T-helper 22 cell (primary cell): Measurements from ENCODE around the gene MSANTD7.
"Not testable (repeated sequence)": the region's sequence is repeated elsewhere in the genome, so short reads cannot be mapped to it uniquely, and the experiment has no call there.

Experiments used
- DNase-seq: peaks from one replicate; pipeline ENCODE4 v3.0.0-alpha.2; 2020; ENCODE audit warnings: low read depth

MSANTD7 gene

DNA sequence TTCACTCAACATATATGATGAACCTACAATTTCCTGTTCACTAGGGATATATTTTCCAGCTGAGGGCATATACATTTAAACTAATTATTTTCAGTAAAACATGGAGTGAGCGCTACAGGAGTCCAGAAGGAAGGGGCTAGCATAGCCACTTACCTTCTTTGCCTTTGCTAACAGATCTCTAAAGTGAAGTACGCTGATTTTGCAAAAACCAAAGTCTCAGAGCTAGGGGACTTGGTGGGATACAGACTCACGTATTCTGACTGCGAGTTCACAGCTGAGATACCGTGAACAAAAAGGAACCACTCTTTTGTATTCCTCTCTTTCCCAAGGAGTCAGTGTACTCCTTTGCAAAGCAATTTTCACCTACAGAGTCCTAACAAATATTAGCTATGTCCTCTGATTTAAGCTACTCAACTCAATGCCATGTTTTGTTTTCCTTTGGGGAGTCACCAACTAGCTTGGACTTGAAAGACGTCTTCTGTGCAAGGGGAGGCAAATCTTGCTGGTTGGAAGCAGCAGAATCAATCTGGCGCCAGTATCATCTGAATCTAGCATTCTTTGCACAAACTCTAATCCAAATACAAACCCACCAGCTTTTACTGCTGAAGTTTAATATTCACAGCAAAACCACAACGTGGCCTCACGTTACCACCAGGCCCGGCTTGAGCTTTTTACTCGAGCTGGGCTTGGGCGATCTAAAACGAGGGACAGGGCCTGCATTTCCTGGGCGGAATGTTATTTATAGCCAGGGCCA is 926 bp upstream of the MSANTD7 start:
- no peak for DNase-seq

- peak; percentile 15 for DNase-seq
Observed at GRCh38 chr10:14838582-14839304, 637 bp downstream of the MSANTD7 start.

DNA sequence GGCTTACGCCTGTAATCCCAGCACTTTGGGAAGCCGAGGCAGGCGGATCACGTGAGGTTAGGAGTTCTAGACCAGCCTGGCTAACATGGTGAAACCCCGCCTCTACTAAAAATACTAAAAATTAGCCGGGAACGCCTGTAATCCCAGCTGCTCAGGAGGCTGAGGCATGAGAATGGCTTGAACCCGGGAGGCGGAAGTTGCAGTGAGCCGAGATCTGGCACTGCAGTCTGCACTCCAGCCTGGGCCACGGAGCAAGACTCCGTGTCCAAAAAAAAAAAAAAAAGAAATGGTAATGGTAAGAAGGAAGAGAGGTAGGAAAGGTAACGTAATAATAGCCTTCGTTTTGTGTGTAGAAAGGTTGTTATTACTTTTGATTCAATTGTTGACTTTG is 1.2 kb downstream of the MSANTD7 start:
- no peak for DNase-seq

GRCh38 chr10:14840178-14840577 is 2.1 kb downstream of the MSANTD7 start:
- DNase-seq, result no peak

DNA sequence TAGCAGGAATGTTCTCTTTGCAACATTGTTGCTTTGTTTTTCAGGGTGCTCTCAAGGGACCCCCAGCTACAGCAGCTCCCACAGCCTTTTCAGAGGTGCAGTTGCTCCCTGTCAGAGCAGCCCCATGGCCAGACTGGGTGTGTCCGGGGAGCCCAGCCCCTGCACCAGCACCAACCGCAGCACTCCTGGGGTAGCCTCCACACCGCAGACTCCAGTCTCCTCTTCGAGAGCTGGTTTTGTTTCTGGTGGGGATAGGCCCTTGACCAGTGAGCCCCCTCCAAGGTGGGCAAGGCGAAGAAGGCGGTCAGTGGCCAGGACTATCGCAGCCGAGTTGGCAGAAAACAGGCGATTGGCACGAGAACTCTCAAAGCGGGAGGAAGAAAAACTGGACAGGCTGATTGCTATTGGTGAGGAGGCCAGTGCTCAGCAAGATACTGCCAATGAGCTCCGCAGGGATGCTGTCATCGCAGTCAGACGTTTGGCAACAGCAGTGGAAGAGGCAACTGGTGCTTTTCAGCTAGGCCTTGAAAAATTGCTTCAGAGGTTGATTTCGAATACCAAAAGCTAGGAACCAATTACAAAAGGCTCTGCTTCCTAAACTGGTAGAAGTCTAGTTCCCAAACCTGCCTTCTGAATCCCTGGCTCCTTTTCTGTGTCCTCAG is 5.4 kb downstream of the MSANTD7 start:
- DNase-seq, result no peak

DNA sequence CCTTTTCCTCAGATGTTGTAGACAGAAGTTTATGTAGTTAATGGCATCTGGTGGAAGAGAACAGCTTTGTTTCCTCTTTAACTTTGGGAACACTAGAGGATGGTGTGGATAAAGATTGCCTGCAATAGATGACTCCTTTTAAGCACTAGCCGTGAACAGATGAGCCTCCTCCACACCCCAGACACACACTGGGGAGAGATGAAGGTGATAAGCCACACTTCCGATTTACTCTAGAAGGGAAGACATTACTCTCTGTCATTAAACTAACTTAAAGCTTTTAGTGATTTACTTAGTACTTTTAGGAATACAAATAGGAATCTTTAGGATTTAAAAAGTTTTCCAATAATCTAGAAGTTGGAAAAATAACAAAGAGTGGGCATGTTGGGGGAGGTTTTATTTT is 6.8 kb downstream of the MSANTD7 start:
- DNase-seq, result no peak

DNA sequence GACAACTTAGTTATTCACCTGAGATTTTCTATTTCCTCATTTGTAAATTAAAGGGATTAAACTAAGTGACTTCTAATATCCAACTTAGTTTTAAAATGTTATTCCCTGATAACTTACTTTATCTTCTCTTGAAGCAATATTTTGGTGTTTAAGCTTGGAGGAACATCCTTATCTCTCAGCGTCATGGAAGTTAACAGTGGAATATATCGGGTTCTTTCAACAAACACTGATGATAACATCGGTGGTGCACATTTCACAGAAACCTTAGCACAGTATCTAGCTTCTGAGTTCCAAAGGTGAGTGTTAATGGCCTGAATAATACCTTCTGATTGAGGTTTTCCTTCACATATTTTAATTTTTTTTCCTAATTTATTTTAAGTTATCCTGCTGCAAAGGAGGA is 14.1 kb downstream of the MSANTD7 start:
- DNase-seq, result no peak

GRCh38 chr10:14855453-14855852 is 17.3 kb downstream of the MSANTD7 start:
- DNase-seq, result no peak

DNA sequence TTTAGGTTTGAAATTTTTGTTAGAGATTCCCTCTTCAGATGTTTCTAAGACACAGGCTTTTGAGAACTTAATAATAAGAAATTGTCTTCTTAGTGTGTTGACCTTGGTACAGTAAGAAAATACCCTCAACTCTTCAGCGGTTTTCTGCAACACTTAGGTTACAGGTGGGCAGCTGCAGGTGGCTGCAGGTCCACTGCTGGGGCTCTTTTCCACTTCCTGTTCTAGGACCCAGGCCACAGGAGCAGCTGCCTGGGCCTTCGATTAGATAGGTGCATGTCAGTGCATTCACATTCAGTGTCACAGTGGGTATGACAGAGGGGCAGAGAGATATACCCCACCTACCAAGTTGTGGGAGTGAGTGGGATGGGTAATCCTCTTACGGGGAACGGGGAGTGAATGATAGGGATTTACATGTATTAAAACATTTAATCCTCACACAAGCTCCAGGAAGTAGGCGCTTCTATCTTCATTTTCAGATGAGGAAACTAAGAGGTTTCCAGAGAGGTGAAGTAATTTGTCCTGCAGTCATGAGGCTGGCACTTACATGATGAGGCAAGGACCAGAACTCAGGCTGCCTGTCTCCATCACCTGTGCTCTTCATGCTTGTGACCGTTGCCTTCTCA is 20.3 kb downstream of the MSANTD7 start:
- no peak for DNase-seq

DNA sequence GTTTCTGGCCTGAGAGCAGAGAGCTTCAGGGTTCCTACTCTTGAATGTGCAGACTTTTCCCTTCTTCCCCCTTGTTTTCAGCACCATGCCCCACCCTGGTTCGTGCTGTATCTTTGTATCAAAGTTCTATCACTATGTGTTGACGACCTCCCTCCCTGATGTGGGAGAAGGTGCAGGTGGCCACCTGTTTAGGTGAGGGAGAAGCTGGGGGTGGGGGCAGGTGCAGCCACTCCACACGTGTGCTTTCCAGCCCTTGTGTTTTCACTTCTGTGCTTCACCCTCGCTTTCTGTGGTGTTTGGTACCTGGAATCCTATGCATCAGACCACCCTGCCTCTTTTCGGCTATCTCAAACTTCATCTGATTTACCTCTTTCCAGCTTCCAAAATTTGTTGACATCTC is 20.9 kb downstream of the MSANTD7 start:
- DNase-seq, result no peak

GRCh38 chr10:14859775-14860174 is 21.7 kb downstream of the MSANTD7 start:
- DNase-seq, result no peak

GRCh38 chr10:14860791-14861190 is 22.7 kb downstream of the MSANTD7 start:
- DNase-seq, result no peak

GRCh38 chr10:14864466-14864865 is 26.4 kb downstream of the MSANTD7 start:
- DNase-seq, result not testable (repeated sequence)

DNA sequence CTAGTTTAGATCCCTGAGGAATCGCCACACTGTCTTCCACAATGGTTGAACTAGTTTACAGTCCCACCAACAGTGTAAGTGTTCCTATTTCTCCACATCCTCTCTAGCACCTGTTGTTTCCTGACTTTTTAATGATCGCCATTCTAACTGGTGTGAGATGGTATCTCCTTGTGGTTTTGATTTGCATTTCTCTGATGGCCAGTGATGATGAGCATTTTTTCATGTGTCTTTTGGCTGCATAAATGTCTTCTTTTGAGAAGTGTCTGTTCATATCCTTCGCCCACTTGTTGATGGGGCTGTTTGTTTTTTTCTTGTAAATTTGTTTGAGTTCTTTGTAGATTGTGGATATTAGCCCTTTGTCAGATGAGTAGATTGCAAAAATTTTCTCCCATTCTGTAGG is 26.8 kb downstream of the MSANTD7 start:
- DNase-seq, result not testable (repeated sequence)

- DNase-seq, result no peak
Observed at GRCh38 chr10:14873090-14873760, 35.1 kb downstream of the MSANTD7 start.

GRCh38 chr10:14875941-14876340 is 37.8 kb downstream of the MSANTD7 start:
- DNase-seq, result no peak

- DNase-seq, result no peak
Observed at GRCh38 chr10:14876764-14877163, 38.7 kb downstream of the MSANTD7 start.

DNA sequence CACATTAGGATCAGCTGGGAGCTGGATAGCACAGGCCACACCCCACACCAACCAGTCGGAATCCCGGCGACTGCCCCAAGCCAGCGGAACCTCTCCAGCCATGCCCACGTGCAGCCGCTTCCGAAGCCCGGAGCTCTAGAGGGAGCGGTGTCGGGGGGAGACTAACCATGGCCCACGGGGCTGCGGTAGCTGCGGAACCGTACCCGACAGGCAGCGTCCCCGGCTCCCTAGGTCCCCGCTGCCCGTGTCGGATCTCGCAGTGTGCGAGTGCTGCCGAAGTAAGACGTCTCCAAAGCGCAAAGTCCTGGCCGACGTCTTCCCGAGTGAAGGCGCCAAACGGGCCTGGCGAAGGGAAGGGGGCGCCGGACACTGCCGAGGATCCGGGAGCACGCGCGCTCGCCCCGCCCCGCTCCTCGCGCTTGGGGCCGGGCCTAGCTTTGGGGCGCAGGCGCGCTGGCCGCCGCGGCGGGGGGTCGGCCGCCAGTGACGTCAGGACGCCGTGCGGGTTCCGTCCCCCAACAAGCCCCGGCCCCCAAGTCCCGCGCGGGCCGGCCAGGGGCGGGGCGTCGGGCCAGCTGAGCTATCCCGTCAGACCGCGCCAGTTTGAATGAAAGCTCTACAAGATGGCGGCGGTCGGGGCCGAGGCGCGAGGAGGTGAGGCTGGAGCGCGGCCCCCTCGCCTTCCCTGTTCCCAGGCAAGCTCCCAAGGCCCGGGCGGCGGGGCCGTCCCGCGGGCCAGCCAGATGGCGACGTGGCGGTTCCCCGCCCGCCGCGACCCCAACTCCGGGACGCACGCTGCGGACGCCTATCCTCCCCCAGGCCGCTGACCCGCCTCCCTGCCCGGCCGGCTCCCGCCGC is 40.4 kb downstream of the MSANTD7 start, which contains the start of gene SUV39H2:
TSS of gene SUV39H2 (plus strand) at position 601 of the 858 bp plus-strand sequence. CDS start at position 624, 23 bp downstream.
- DNase-seq, result peak; percentile 86

GRCh38 chr10:14879124-14879927 is 41.2 kb downstream of the MSANTD7 start:
- DNase-seq, result peak; percentile 21

DNA sequence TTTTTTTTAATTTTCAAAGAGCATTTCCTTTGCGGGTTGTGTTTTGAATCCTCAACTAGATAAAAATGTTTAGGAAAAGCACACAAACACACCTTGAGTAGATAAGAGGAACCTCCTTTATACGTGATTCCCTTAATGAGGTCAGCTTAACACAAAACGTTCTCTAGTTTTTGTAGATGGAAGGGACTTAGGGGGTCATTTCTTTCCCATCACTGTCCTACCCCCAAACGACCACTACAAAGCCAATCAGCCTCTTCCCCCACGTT is 41.8 kb downstream of the MSANTD7 start:
- DNase-seq, result no peak
